ENCODE measurements around the gene KCNJ3. TPM values are rescaled to one million over a fixed set of nuclear protein-coding genes. Genes with fewer than 3 reads are reported as not detected.

Gene KCNJ3
- total RNA-seq, 4 donors from 2014 or later = 6.6 to 31.5 (median 17.9) TPM

DNA sequence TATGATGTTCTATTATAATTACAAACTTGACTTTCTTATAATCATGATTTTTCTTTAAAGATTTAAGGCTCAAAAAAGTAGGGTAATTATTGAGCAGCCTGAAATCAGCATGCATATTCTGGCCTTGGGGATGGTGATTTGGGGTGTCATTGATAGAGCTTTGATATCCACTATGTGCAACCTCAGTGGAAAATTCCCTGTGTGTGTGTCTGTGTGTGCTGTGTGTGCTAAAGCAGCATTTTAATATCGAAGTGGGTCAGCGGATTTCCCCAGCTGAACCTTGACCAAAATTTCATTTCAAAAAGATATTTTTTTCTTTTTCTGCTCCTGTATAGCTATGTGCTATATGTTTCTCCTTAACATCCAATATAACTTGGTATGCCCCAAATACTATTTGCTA is 11.6 kb downstream of the KCNJ3 start:
- no peak for TF ChIP-seq POLR2A (IDR thresholded peaks at IDR 0.05)
- TF ChIP-seq, protein P1, sequence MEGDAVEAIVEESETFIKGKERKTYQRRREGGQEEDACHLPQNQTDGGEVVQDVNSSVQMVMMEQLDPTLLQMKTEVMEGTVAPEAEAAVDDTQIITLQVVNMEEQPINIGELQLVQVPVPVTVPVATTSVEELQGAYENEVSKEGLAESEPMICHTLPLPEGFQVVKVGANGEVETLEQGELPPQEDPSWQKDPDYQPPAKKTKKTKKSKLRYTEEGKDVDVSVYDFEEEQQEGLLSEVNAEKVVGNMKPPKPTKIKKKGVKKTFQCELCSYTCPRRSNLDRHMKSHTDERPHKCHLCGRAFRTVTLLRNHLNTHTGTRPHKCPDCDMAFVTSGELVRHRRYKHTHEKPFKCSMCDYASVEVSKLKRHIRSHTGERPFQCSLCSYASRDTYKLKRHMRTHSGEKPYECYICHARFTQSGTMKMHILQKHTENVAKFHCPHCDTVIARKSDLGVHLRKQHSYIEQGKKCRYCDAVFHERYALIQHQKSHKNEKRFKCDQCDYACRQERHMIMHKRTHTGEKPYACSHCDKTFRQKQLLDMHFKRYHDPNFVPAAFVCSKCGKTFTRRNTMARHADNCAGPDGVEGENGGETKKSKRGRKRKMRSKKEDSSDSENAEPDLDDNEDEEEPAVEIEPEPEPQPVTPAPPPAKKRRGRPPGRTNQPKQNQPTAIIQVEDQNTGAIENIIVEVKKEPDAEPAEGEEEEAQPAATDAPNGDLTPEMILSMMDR (IDR thresholded peaks at IDR 0.05) = no peak
- no peak for TF ChIP-seq EP300 (IDR thresholded peaks at IDR 0.05)
- Histone ChIP-seq H3K27ac (no peak overlapping the region), H3K4me1 (no peaks in the 10 kb centered on the region), H3K27me3 (no peaks in the 10 kb centered on the region), H3K9me3 (no peaks in the 10 kb centered on the region), H3K4me3 (peak overlapping the region in 1 of 4 donors; percentile 13), H3K36me3 (no peaks in the 10 kb centered on the region)
- 94 to 100% methylated on average over 2 of the region's 2 CpGs for WGBS, 2 donors
- DNase-seq (ENCODE audit: low spot score in 2 of 2) = no peak

DNA sequence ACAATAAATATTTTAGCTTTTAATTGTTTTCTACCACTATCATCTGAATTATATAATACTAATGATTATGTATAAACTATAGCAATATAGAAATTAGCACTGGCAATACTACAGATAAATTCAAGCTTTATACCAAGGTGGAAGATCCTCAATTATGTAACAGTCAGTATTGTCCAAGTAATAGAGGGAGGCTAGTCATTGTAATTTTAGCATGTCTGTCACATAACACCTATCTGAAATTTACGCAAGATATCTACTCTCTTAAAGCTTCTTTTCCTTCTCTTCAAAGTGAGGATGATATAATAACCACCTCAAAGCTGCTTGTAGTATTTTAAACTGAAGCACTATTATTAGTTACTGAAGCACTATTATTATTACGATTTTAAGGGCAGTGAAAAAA is 12.2 kb downstream of the KCNJ3 start:
- no peaks in the 10 kb centered on the region for H3K27me3 ChIP-seq
- WGBS, 2 donors = 93 to 96% methylated on average over 2 of the region's 2 CpGs
- no peaks in the 10 kb centered on the region for H3K9me3 ChIP-seq
- no peak for DNase-seq (ENCODE audit: low spot score in 2 of 2)
- H3K4me3 ChIP-seq = no peak overlapping the region
- no peaks in the 10 kb centered on the region for H3K4me1 ChIP-seq
- H3K36me3 ChIP-seq = no peaks in the 10 kb centered on the region
- TF ChIP-seq EP300 (IDR thresholded peaks at IDR 0.05) = no peak
- no peak for TF ChIP-seq POLR2A (IDR thresholded peaks at IDR 0.05)
- TF ChIP-seq, protein P1 (IDR thresholded peaks at IDR 0.05) = no peak
- no peak overlapping the region for H3K27ac ChIP-seq

DNA sequence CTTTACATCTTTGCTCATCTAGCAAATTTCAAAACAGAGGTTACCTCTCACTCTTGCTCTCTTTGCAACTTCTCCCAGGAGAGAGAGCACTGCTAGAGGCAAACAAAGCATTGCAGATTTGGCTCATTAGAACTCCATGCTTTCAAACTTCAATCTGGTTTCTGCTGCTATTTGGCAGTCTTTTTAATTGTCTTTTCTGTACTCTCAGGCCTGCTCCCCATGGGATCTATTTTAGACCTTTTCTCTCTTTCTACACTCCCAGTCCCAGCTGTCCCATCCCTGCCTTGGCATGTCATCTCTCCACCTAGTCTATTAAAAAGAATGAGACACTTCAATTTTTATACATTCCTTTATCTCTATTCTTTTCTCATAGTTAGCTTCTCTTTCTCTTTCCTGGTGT is 15.2 kb downstream of the KCNJ3 start:
- no peaks in the 10 kb centered on the region for H3K9me3 ChIP-seq
- no peaks in the 10 kb centered on the region for H3K4me1 ChIP-seq
- H3K27me3 ChIP-seq = no peaks in the 10 kb centered on the region
- TF ChIP-seq POLR2A (IDR thresholded peaks at IDR 0.05) (no peak), EP300 (IDR thresholded peaks at IDR 0.05) (no peak)
- TF ChIP-seq, protein P1 (IDR thresholded peaks at IDR 0.05) = no peak
- H3K4me3 ChIP-seq = no peak overlapping the region
- no peak overlapping the region for H3K27ac ChIP-seq
- no peak for DNase-seq (ENCODE audit: low spot score in 2 of 2)
- H3K36me3 ChIP-seq = no peaks in the 10 kb centered on the region

DNA sequence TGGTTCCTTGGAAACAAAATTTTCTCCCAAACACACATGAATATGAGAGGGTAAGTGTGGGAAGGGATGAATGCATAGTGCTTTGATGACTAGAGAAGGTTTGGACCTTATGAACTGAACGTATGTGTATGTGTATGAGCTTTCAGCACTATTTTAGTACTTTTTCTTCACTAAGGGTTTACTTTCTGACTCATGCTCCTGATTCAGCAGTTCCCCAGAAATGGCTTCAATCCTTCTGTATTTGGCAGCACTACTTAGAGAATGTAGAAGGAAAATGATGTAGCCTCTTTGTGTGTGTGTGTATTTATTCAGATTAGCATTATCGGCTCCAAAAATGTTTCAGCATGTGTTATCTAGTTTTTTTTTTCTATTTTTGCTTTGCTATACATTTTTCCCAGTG is 22.2 kb downstream of the KCNJ3 start:
- no peaks in the 10 kb centered on the region for H3K36me3 ChIP-seq
- TF ChIP-seq EP300 (IDR thresholded peaks at IDR 0.05) = no peak
- TF ChIP-seq, protein P1 (IDR thresholded peaks at IDR 0.05) = no peak
- TF ChIP-seq POLR2A (IDR thresholded peaks at IDR 0.05) = no peak
- no peak for DNase-seq (ENCODE audit: low spot score in 2 of 2)
- no peak overlapping the region for H3K27ac ChIP-seq
- H3K27me3 ChIP-seq = no peaks in the 10 kb centered on the region
- H3K4me3 ChIP-seq = no peak overlapping the region
- no peaks in the 10 kb centered on the region for H3K9me3 ChIP-seq
- WGBS, 2 donors = 16 to 27% methylated on average over 2 of the region's 2 CpGs
- H3K4me1 ChIP-seq = no peaks in the 10 kb centered on the region

DNA sequence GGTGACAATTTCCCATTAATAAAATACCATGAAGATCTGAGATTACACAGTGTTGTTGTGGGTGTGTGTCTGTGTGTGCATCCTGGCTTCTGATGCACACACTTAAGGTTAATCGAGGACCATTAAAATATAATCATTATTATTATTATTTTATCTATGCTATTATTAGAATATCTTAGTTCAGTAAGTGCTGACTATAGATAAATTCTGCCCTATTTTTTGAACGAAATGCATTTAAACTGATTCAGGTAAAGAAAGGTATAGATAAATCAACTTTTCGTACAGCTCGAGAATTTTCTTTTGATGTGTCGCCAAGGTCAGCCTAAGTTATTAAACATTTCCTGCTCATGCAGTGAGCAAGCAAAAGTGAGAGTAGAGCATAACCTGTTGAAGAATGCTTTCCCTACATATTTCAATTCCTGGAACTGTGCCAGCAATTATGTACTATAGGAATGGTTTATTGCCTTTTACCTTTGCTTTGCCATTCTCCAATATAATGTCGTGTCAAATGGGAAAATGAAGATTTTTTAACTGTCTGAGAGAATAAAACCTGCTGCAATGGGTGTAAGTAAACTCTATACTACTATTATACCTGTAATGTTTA is 25.8 kb downstream of the KCNJ3 start:
- Histone ChIP-seq H3K4me1 (no peaks in the 10 kb centered on the region), H3K9me3 (no peaks in the 10 kb centered on the region), H3K4me3 (no peak overlapping the region), H3K36me3 (no peaks in the 10 kb centered on the region), H3K27ac (no peak overlapping the region), H3K27me3 (no peaks in the 10 kb centered on the region)
- DNase-seq (ENCODE audit: low spot score in 2 of 2) = no peak
- WGBS, 2 donors = 82 to 83% methylated on average over 6 of the region's 6 CpGs
- no peak for TF ChIP-seq POLR2A (IDR thresholded peaks at IDR 0.05)
- TF ChIP-seq, protein P1 (IDR thresholded peaks at IDR 0.05) = no peak
- TF ChIP-seq EP300 (IDR thresholded peaks at IDR 0.05) = no peak

Data from tibial nerve (tissue), 4 donors.